Natural killer cell (primary cell): ENCODE results near the gene SHB. TPM values are rescaled to one million over a fixed set of nuclear protein-coding genes. Genes with fewer than 3 reads are reported as not detected.

Experiments used
- ATAC-seq, 3 donors: fragments of 150-1000 bp in 2 of 3; fragments of 200-7000 bp in 1 of 3; cut with Tn5 transposase; 1 replicate in 1 of 3; 2 replicates in 2 of 3; pipeline ENCODE4 v1.10.0; 2021; ENCODE audit warnings: mild to moderate bottlenecking in 2 of 3, moderate library complexity in 2 of 3
- DNase-seq, 2 donors: peaks; one replicate each; pipeline versions ENCODE4 v3.0.0 to v3.0.0-alpha.2; 2013 to 2021; ENCODE audit warnings: mixed read lengths in 1 of 2
- H3K27ac ChIP-seq: one replicate; pipeline ENCODE4 v1.5.1; 2013; ENCODE audit warnings: mild to moderate bottlenecking, low read length
- H3K27me3 ChIP-seq: one replicate; pipeline ENCODE4 v1.6.1; 2013; ENCODE audit warnings: low read length; ENCODE audit not compliant: control insufficient read depth, insufficient read depth
- H3K36me3 ChIP-seq: one replicate; pipeline ENCODE4 v1.6.1; 2013; ENCODE audit warnings: low read length; ENCODE audit not compliant: control insufficient read depth, insufficient read depth
- H3K4me1 ChIP-seq: one replicate; pipeline ENCODE4 v1.6.1; 2013; ENCODE audit warnings: low read length; ENCODE audit not compliant: control insufficient read depth, insufficient read depth
- H3K4me3 ChIP-seq: one replicate; pipeline ENCODE4 v1.5.1; 2013; ENCODE audit warnings: low read length
- H3K9me3 ChIP-seq: one replicate; pipeline ENCODE4 v1.6.1; 2013; ENCODE audit warnings: low read length; ENCODE audit not compliant: control insufficient read depth, insufficient read depth
- H3K27ac Mint-ChIP-seq, 2 donors: one replicate each; pipeline ENCODE4 v1.8.0; 2022; ENCODE audit warnings: mild to moderate bottlenecking in 2 of 2, mixed read lengths in 2 of 2, moderate library complexity in 1 of 2
- H3K27me3 Mint-ChIP-seq, 2 donors: one replicate each; pipeline ENCODE4 v1.8.0; 2022; ENCODE audit warnings: low read depth in 2 of 2, mixed read lengths in 2 of 2
- H3K36me3 Mint-ChIP-seq: one replicate; pipeline ENCODE4 v1.8.0; 2022; ENCODE audit warnings: mixed read lengths
- H3K4me1 Mint-ChIP-seq, 2 donors: one replicate each; pipeline ENCODE4 v1.8.0; 2022; ENCODE audit warnings: mixed read lengths in 2 of 2
- H3K4me3 Mint-ChIP-seq: one replicate; pipeline ENCODE4 v1.8.0; 2022; ENCODE audit warnings: mild to moderate bottlenecking, moderate library complexity, mixed read lengths
- H3K9me3 Mint-ChIP-seq, 2 donors: one replicate each; pipeline ENCODE4 v1.8.0; 2022; ENCODE audit warnings: mixed read lengths in 2 of 2
- WGBS: methylation state at CpG from one replicate; pipeline ENCODE4 v1.1.7; 2013; ENCODE audit warnings: missing lambda C conversion rate; ENCODE audit not compliant: insufficient coverage; 5-methylcytosine and 5-hydroxymethylcytosine counted together
- intact Hi-C: fragments of 100-400 bp; cut with micrococcal nuclease; formaldehyde crosslinking; loops from one replicate; pipeline ENCODE4 v1.14.2; 2022
- total RNA-seq, 4 donors: library from RNA; stranded (reverse); fragments of 120-200 nt in 1 of 4; gene quantifications; one replicate each; pipeline versions ENCODE4 v1.2.3 to v1.2.4, GENCODE V29; 2013 to 2022
- TF ChIP-seq, protein P1 (sequence below): fragments of 200-600 bp; IDR thresholded peaks from one replicate; pipeline ENCODE4 v1.8.0; 2022; ENCODE audit warnings: antibody characterized with exemption

Gene SHB
- total RNA-seq, 3 donors from 2014 or later (not counting 1 experiment from before 2014, with no cell fraction given), result 2.7 to 7.1 (median 2.9) TPM

DNA sequence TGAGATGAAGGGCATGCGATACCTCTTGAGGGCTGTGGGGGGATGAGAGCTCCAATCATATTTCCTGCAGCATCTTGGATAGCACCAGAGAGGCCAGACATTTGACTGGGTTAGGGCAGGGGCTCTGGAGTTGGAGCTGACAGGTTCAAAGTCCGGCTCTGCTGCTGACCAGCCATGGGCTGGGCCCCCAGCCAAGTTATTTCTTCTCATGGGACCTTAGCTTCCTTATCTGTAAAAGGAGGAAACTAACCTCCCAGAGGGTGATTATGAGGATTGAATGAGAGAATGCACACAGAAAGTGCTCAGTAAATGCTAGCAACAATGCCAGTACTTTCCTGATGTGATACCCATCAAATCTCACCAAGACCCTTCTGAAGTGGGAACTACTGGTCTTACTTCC, 99.9 kb downstream of the SHB start:
- intact Hi-C loops, result loop anchor here (10.0 kb wide), 1 partner anchor 96 kb away; the partner anchor contains the start of gene SHB

DNA sequence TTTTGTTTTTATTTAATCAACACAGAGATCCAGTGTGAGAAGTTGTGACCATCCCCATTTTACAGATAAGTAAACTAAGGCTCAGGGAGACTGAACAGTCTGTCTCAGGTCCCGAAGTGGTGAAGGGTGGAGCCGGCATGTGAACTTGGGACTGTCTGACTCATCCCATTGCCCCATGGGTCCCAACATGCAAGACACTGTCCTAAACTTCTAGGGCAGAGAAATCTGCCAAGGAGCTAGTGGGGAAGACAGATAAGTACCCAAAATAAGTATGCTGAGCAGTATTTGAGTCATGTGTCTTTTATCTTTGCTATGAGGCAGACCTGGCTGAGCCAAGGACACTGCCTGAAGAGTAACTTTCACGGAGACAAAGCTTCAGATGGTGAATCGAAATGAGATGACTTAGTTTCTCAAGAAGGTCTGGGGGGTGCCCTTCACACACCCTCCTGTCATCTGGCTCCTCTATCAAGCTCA, 100.8 kb downstream of the SHB start:
- TF ChIP-seq, protein P1, sequence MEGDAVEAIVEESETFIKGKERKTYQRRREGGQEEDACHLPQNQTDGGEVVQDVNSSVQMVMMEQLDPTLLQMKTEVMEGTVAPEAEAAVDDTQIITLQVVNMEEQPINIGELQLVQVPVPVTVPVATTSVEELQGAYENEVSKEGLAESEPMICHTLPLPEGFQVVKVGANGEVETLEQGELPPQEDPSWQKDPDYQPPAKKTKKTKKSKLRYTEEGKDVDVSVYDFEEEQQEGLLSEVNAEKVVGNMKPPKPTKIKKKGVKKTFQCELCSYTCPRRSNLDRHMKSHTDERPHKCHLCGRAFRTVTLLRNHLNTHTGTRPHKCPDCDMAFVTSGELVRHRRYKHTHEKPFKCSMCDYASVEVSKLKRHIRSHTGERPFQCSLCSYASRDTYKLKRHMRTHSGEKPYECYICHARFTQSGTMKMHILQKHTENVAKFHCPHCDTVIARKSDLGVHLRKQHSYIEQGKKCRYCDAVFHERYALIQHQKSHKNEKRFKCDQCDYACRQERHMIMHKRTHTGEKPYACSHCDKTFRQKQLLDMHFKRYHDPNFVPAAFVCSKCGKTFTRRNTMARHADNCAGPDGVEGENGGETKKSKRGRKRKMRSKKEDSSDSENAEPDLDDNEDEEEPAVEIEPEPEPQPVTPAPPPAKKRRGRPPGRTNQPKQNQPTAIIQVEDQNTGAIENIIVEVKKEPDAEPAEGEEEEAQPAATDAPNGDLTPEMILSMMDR, result no peak

More for the DNA sequence above, 99.9 kb downstream of the SHB start:
- Mint-ChIP-seq H3K27ac (no peak overlapping the region), H3K4me1 (peaks cover 35 to 37% of the 10 kb centered on the region in 2 donors), H3K4me3 (no peak overlapping the region), H3K9me3 (no peaks in the 10 kb centered on the region), H3K36me3 (no peaks in the 10 kb centered on the region), H3K27me3 (no peaks in the 10 kb centered on the region)
- Histone ChIP-seq H3K4me3 (no peak overlapping the region), H3K4me1 (no peaks in the 10 kb centered on the region), H3K27ac (no peak overlapping the region), H3K9me3 (no peaks in the 10 kb centered on the region), H3K36me3 (no peaks in the 10 kb centered on the region), H3K27me3 (no peaks in the 10 kb centered on the region)
- ATAC-seq (no peak), DNase-seq (no peak)
- TF ChIP-seq, protein P1, result no peak
- 60% methylated on average over 2 of the region's 2 CpGs for WGBS

DNA sequence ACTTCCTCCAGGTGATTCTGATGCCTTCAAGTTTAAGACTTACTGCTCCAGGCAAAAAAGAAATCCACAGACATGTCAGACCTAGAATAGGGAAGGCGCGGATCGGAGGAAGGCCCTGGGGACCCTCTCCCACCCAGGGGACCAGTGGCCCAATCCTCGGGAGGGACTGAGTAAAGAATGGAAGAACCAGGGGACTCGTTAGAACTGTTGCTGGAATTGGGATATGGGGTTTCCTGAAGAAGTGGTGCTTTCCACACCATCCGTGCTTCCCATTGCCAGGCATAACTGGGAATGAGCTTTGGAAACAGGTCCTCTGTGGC, 101.3 kb downstream of the SHB start:
- Histone ChIP-seq H3K4me1 (no peaks in the 10 kb centered on the region), H3K27me3 (no peaks in the 10 kb centered on the region), H3K4me3 (no peak overlapping the region), H3K27ac (no peak overlapping the region), H3K9me3 (no peaks in the 10 kb centered on the region), H3K36me3 (no peaks in the 10 kb centered on the region)
- Mint-ChIP-seq H3K27ac (peak overlapping the region in 1 of 2 donors; percentile 77), H3K4me3 (no peak overlapping the region), H3K27me3 (no peaks in the 10 kb centered on the region), H3K36me3 (no peaks in the 10 kb centered on the region), H3K4me1 (peaks cover 40% of the 10 kb centered on the region in 2 donors), H3K9me3 (no peaks in the 10 kb centered on the region)
- intact Hi-C loops, result loop anchor here (10.0 kb wide), 1 partner anchor 97 kb away; the partner anchor contains the start of gene SHB
- TF ChIP-seq, protein P1, result no peak
- ATAC-seq (no peak), DNase-seq (no peak)
- WGBS, result 94% methylated on average over 6 of the region's 6 CpGs

More for the DNA sequence above, 100.8 kb downstream of the SHB start:
- ATAC-seq (no peak), DNase-seq (no peak)
- Mint-ChIP-seq H3K4me1 (peaks cover 40% of the 10 kb centered on the region in 2 donors), H3K36me3 (no peaks in the 10 kb centered on the region), H3K9me3 (no peaks in the 10 kb centered on the region), H3K4me3 (no peak overlapping the region), H3K27me3 (no peaks in the 10 kb centered on the region), H3K27ac (no peak overlapping the region)
- Histone ChIP-seq H3K4me3 (no peak overlapping the region), H3K27me3 (no peaks in the 10 kb centered on the region), H3K27ac (no peak overlapping the region), H3K36me3 (no peaks in the 10 kb centered on the region), H3K4me1 (no peaks in the 10 kb centered on the region), H3K9me3 (no peaks in the 10 kb centered on the region)
- intact Hi-C loops, result loop anchor here (10.0 kb wide), 1 partner anchor 97 kb away; the partner anchor contains the start of gene SHB
- WGBS, result 87% methylated on average over 4 of the region's 4 CpGs
